Adrenal gland (tissue), 12 donors: ENCODE results near the gene CDC42EP4. TPM values are rescaled to one million over a fixed set of nuclear protein-coding genes. Genes with fewer than 3 reads are reported as not detected.

Experiments used
- DNase-seq, 7 donors: peaks; one replicate each; pipeline ENCODE4 v3.0.0-alpha.2; 2019 to 2020
- H3K27ac ChIP-seq, 5 donors: fragments of 200-600 bp; sonication (generic) in 4 of 5; 1 replicate in 3 of 5; 2 replicates in 2 of 5; pipeline versions ENCODE4 v1.5.1 to v1.8.0; 2016 to 2020; ENCODE audit warnings: mild to moderate bottlenecking in 1 of 5
- H3K27me3 ChIP-seq: fragments of 200-600 bp; 2 replicates; pipeline ENCODE4 v1.8.0; 2021
- H3K36me3 ChIP-seq, 2 donors: fragments of 200-600 bp; replicated peaks in 1 of 2; 1 replicate in 1 of 2; 2 replicates in 1 of 2; pipeline versions ENCODE4 v1.5.1 to v1.8.0; 2018 to 2022
- H3K4me1 ChIP-seq, 2 donors: fragments of 200-600 bp; replicated peaks in 1 of 2; 1 replicate in 1 of 2; 2 replicates in 1 of 2; pipeline versions ENCODE4 v1.5.1 to v1.8.0; 2018 to 2021
- H3K4me3 ChIP-seq, 4 donors: fragments of 200-600 bp; sonication (generic) in 3 of 4; one replicate each; pipeline ENCODE4 v1.5.1; 2016 to 2018
- H3K9me3 ChIP-seq, 3 donors: fragments of 200-600 bp; sonication (generic) in 1 of 3; replicated peaks in 1 of 3; 1 replicate in 2 of 3; 2 replicates in 1 of 3; pipeline versions ENCODE4 v1.5.1 to v1.8.0; 2016 to 2021
- CTCF ChIP-seq, 6 experiments: fragments of 450-650 bp in 4 of 6; fragments of 200-600 bp in 2 of 6; sonication (generic) in 1 of 6; IDR thresholded peaks; 1 replicate in 5 of 6; 2 replicates in 1 of 6; pipeline versions ENCODE4 v1.5.1 to v1.8.0; 2016 to 2021; ENCODE audit warnings: antibody characterized with exemption in 6 of 6, mild to moderate bottlenecking in 2 of 6, moderate library complexity in 1 of 6
- POLR2A ChIP-seq, 2 donors: fragments of 450-650 bp; IDR thresholded peaks; one replicate each; pipeline ENCODE4 v1.6.1; 2017; ENCODE audit warnings: antibody characterized with exemption in 2 of 2, mild to moderate bottlenecking in 2 of 2, moderate library complexity in 1 of 2
- WGBS, 4 donors: extraction: QIAGEN DNeasy Blood & Tissue Kit in 2 of 4; methylation state at CpG; one replicate each; pipeline versions ENCODE4 v1.1.5 to v1.1.7; 2013 to 2017; 5-methylcytosine and 5-hydroxymethylcytosine counted together
- intact Hi-C, 2 donors: fragments of 100-400 bp; cut with DNase I; formaldehyde crosslinking; loops; one replicate each; pipeline versions ENCODE4 v1.14.1 to v1.15.0; 2022 to 2023
- polyA plus RNA-seq, 3 donors: library from polyadenylated mRNA; stranded (reverse); fragments of 200-250 nt in 2 of 3; fragments of 350-450 nt in 1 of 3; fragmentation: Illumina TruSeq in 1 of 3; extraction: RNeasy Lipid Tissue Mini Kit (QIAGEN cat#74804) in 1 of 3; gene quantifications; one replicate each; pipeline ENCODE4 v1.2.3, GENCODE V29; 2013 to 2014
- total RNA-seq, 9 donors: library from RNA; depleted of rRNA in 4 of 9; stranded (reverse); fragments of >200 nt in 4 of 9; fragments of 120-200 nt in 1 of 9; fragmentation: NEBNext Ultra II Directional in 1 of 9; extraction: Animal tissue kit (Norgen Biotek cat#: 25700) in 1 of 9; gene quantifications; one replicate each; pipeline versions ENCODE4 v1.1.0 to v1.2.4, GENCODE V29; 2013 to 2023
- donor health status: healthy with polysubstance abuse.
- donor health status: Bipolar disorder and iron deficiency.
- donor health status: DM: yes; HTN: yes; CAD: no.
- donor health status: DM: no; HTN: no; CAD: no.
- donor health status: DM: no; HTN: no; CAD: no.
- donor health status: DM: yes; HTN: yes; CAD: no.

CDC42EP4 gene
- total and polyA plus RNA-seq, 12 donors = 24.4 to 172 (median 96.5) TPM

DNA sequence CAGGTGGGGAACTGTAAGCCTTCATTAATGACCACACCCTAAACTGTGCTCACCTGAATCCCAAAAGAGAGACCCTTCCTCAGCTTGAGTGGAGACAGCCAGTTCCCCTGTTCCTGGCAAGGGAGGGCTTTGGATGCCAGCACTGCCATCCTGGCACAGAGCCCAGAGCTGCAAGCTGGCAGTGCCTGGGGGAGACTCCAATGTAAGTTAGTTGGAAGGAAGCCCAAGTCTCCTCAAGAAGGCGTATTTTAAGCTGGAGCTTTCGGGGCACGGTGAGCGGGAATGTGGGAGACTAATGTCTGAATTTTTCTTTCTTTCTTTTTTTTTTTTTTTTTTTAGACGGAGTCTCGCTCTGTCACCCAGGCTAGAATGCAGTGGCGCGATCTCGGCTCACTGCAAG is 4.7 kb downstream of the CDC42EP4 start:
- peak overlapping the region; percentile 90 to 99 (median 98) for H3K27ac ChIP-seq
- H3K36me3 ChIP-seq = no peaks in the 10 kb centered on the region
- 37 to 51% (median 43%) methylated on average over 5 to 9 of the region's 9 CpGs for WGBS, 4 donors
- TF ChIP-seq POLR2A (IDR thresholded peaks at IDR 0.05) = no peak
- no peak for TF ChIP-seq CTCF (IDR thresholded peaks at IDR 0.05)
- peak in 5 of 7 donors; percentile 48 to 74 (median 61) for DNase-seq
- peak overlapping the region in 1 of 4 donors; percentile 11 for H3K4me3 ChIP-seq
- no peaks in the 10 kb centered on the region for H3K9me3 ChIP-seq
- intact Hi-C loops = no loop called here
- no peaks in the 10 kb centered on the region for H3K27me3 ChIP-seq
- peaks cover 71 to 74% of the 10 kb centered on the region in 2 donors for H3K4me1 ChIP-seq

DNA sequence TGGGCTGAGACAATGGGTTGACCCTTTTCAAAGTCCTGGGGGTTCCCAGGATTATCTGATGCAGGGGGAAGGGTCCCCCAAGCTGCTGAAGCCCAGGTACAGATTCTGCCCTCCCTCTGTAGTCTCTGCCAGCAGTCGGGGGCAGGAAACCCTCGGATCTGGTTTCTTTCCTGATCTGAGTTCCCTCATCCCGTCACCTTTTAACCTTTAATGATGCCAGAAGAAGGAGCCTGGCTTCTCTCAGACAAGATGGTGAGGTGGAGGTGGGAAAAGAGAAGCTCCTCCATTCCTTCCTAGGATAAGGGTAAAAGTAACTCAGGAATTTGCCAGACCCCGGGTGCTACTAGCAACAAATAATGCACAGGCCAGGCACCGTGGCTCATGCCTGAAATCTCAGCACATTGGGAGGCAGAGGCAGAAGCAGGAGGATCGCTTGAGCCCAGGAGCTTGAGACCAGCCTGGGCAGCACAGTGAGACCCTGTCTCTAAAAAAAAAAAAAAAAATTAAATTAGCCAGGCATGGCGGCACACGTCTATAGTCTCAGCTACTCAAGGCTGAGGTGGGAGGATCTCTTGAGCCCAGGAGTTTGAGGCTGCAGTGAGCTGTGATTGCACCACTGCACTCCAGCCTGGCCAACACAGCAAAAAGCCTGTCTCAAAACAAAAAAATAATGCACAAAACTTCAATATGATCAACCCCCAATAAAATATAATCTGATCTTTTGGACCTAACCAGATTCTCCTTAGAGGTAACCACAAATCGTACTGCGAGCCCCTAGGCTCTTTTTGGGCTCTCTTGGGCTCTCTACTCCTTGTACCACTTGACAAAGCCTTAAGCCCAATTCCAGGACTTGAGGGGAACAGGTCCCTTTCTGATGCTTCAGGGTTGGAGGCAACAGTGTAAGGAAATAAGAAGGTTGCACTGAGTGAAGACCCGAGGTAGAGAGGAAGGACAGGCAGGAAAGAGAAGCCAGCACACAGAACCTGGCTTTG is 5.7 kb downstream of the CDC42EP4 start:
- TF ChIP-seq CTCF (IDR thresholded peaks at IDR 0.05) = no peak
- peak in 1 of 2 donors; percentile 10 for TF ChIP-seq POLR2A (IDR thresholded peaks at IDR 0.05)
- H3K4me1 ChIP-seq = peaks cover 74 to 84% of the 10 kb centered on the region in 2 donors
- WGBS, 4 donors = 37 to 46% (median 40%) methylated on average over 11 of the region's 11 CpGs

GRCh38 chr17:73304971-73305812 is 6.6 kb downstream of the CDC42EP4 start:
- intact Hi-C loops = no loop called here
- H3K27me3 ChIP-seq = no peaks in the 10 kb centered on the region
- no peaks in the 10 kb centered on the region for H3K36me3 ChIP-seq
- H3K27ac ChIP-seq = peak overlapping the region; percentile 90 to 99 (median 98)
- 9 to 25% (median 13%) methylated on average over 11 to 16 of the region's 16 CpGs for WGBS, 4 donors
- peak in 6 of 7 donors; percentile 80 to 90 (median 86) for DNase-seq
- H3K4me1 ChIP-seq = peaks cover 72 to 91% of the 10 kb centered on the region in 2 donors
- H3K4me3 ChIP-seq = peak overlapping the region in 2 of 4 donors; percentile 8 to 51
- TF ChIP-seq POLR2A (IDR thresholded peaks at IDR 0.05) = peak in 1 of 2 donors; percentile 54
- TF ChIP-seq CTCF (IDR thresholded peaks at IDR 0.05) = peak in 5 of 6 experiments; percentile 34 to 58 (median 43)
- H3K9me3 ChIP-seq = no peaks in the 10 kb centered on the region

More for the DNA sequence above, 5.7 kb downstream of the CDC42EP4 start:
- Histone ChIP-seq H3K9me3 (no peaks in the 10 kb centered on the region), H3K27me3 (no peaks in the 10 kb centered on the region), H3K36me3 (no peaks in the 10 kb centered on the region), H3K27ac (peak overlapping the region; percentile 90 to 99 (median 98)), H3K4me3 (peak overlapping the region in 1 of 4 donors; percentile 51)
- no peak for DNase-seq
- intact Hi-C loops = no loop called here
